Mononuclear cell (primary cell): Measurements from ENCODE around the gene MAMLD1. TPM values are rescaled to one million over a fixed set of nuclear protein-coding genes. Genes with fewer than 3 reads are reported as not detected.

Source experiments
- H3K27me3 ChIP-seq: 2 replicates; pipeline ENCODE4 v1.6.0; 2011; ENCODE audit warnings: low read length, control low read depth; ENCODE audit not compliant: insufficient read depth
- H3K4me1 ChIP-seq: 2 replicates; pipeline ENCODE4 v1.5.1; 2011; ENCODE audit warnings: mild to moderate bottlenecking, low read length, control low read depth; ENCODE audit not compliant: insufficient read depth
- H3K4me3 ChIP-seq: 2 replicates; pipeline ENCODE4 v1.5.1; 2011; ENCODE audit warnings: mild to moderate bottlenecking, low read length, moderate library complexity
- H3K9me3 ChIP-seq: 2 replicates; pipeline ENCODE4 v1.5.1; 2011; ENCODE audit warnings: low read depth, mild to moderate bottlenecking, control low read depth, low read length
- total RNA-seq: library from RNA; depleted of rRNA; stranded (reverse); fragments of >200 nt; gene quantifications from one replicate; pipeline ENCODE4 v1.2.3, GENCODE V29; 2012

MAMLD1 gene
- total RNA-seq: 0.10 TPM

DNA sequence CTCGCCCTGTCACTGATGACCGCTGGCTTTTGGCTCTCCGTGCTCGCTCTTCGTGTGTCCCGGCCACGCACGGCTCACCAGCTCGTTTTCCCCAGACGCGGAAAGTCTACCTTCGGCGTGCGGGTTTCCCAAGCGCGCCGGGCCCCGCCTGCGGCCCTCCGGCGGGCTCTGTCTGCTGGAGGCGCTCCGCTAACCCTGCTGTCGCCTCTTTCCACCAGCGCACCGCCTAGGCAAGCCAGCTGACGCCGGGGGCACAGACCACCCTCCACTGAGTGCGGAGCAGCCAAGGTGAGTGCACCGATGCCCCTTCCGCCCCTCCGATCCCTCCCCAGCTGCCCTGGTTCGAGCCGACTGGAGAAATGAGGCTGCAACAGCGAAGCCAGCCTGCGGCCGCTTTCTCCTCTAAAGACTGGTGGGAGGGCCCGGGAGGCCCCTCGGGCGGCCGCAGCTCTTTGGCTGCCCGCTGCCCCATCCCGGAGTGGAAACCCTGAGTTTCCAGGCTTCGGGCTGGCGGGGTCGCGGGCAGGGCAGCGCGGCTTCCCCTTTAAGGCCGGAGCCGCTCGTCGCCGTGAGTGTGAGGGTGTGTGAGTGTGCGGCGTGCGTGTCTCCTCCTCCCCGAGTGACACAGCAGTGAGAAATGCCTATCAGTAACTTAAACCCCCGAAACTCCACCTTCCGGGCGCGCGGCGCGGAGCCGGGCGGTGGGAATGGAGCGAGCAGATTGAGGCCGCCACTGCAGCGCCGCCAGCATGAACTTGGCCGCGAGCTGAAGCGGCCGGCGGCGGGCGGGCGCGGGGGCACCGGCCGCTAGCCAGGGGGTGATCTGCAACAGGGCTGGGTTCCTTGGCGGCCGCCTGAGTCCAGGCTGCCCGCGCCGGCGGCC lies at the start of gene MAMLD1:
MAMLD1 (plus strand) TSS at position 719 of the 883 bp plus-strand sequence. CDS start 82,200 bp downstream, outside the sequence.
- H3K4me1 ChIP-seq: peaks cover 35% of the 10 kb centered on the region
- H3K27me3 ChIP-seq: peaks cover 8% of the 10 kb centered on the region
- peak within 1 kb of the TSS; percentile 32 for H3K4me3 ChIP-seq
- H3K9me3 ChIP-seq: no peaks in the 10 kb centered on the region

GRCh38 chrX:150313514-150313913 lies 49.6 kb upstream of the MAMLD1 start:
- Histone ChIP-seq H3K9me3 (no peaks in the 10 kb centered on the region), H3K4me1 (no peaks in the 10 kb centered on the region), H3K27me3 (no peaks in the 10 kb centered on the region), H3K4me3 (no peak overlapping the region)

- Histone ChIP-seq H3K9me3 (no peaks in the 10 kb centered on the region), H3K4me3 (no peak overlapping the region), H3K27me3 (no peaks in the 10 kb centered on the region), H3K4me1 (no peaks in the 10 kb centered on the region)
Observed at GRCh38 chrX:150314186-150314585, 48.9 kb upstream of the MAMLD1 start.

DNA sequence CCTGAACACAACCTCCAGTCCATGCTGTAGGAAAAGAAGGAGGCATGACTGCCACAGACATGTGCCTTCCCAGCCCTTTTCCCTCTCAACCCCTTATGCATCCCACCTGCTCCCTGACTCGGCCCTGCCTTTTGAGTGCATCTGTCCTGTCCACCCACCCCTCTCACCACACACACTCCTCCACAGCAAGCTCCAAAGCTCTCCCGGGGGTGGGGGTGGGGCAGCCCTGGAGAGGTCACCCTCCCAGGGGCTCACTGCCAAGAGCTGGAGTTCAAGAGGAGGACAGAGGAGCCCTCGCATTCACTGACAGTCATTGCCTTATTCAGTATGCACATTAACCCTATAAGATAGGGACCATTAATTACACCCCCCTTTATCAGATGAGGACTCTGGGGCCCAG lies 46.6 kb upstream of the MAMLD1 start:
- no peaks in the 10 kb centered on the region for H3K27me3 ChIP-seq
- no peak overlapping the region for H3K4me3 ChIP-seq
- H3K4me1 ChIP-seq: no peaks in the 10 kb centered on the region
- H3K9me3 ChIP-seq: no peaks in the 10 kb centered on the region

DNA sequence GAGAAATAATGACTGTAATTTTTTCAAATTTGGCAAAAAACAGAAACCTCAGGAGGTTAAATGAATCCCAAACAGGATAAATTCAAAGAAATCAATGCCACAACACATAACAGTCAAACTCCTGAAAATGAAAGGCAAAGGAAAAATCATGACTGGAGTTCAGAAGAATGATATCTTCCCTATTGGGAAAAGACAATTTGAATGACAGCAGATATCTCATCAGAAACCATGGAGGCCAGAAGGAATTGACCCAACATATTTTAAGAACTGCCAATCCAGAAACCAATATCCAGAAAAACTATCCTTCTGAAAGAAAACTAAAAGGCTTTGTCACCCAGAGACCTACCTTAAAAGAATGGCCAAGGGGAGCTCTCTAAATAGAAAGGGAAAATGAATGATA lies 40.1 kb upstream of the MAMLD1 start:
- H3K27me3 ChIP-seq: no peaks in the 10 kb centered on the region
- H3K9me3 ChIP-seq: no peaks in the 10 kb centered on the region
- no peak overlapping the region for H3K4me3 ChIP-seq
- no peaks in the 10 kb centered on the region for H3K4me1 ChIP-seq

GRCh38 chrX:150324035-150324728 lies 38.9 kb upstream of the MAMLD1 start:
- Histone ChIP-seq H3K27me3 (no peaks in the 10 kb centered on the region), H3K9me3 (no peaks in the 10 kb centered on the region), H3K4me1 (no peaks in the 10 kb centered on the region), H3K4me3 (no peak overlapping the region)

DNA sequence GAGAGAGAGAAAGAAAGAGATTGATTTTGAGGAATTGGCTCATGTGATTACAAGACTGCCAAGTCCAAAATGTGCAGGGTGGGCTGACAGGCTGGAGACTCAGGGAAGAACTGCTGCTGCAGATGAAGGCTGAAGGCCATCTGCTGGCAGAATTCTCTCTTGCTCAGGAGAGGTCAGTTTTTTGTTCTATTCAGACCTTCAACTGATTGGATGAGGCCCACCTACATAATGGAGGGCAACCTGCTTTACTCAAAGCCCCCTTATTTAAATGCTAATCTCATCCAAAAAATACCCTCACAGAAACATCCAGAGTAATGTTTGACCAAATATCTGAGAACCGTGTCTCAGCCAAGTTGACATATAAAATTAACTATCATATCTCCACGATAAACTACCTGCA lies 38.2 kb upstream of the MAMLD1 start:
- Histone ChIP-seq H3K27me3 (no peaks in the 10 kb centered on the region), H3K4me3 (no peak overlapping the region), H3K9me3 (no peaks in the 10 kb centered on the region), H3K4me1 (no peaks in the 10 kb centered on the region)

- H3K4me3 ChIP-seq: no peak overlapping the region
- no peaks in the 10 kb centered on the region for H3K27me3 ChIP-seq
- H3K9me3 ChIP-seq: no peaks in the 10 kb centered on the region
- no peaks in the 10 kb centered on the region for H3K4me1 ChIP-seq
Observed at GRCh38 chrX:150326541-150327247, 36.4 kb upstream of the MAMLD1 start.

DNA sequence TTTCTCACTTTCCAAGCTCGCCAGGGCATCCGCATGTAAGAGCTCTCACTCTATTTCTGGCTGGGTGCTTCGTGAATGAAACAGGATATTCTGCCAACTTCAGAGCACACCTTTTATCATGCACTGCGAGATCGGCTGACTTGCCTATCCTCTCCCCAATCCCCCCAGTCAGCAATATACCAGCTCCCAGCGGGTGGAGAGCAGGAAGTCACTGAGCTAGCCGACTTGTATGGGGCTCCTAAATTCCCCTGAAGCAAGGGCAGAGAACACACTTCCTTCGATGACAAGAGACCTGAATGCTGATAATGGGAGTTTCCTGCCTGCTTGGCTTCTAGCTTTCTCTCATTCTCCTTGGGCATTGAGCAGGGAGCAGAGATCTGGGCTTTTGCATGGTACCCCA lies 33.8 kb upstream of the MAMLD1 start:
- Histone ChIP-seq H3K27me3 (no peaks in the 10 kb centered on the region), H3K4me3 (no peak overlapping the region), H3K4me1 (no peaks in the 10 kb centered on the region), H3K9me3 (no peaks in the 10 kb centered on the region)

- no peak overlapping the region for H3K4me3 ChIP-seq
- H3K4me1 ChIP-seq: no peaks in the 10 kb centered on the region
- H3K9me3 ChIP-seq: no peaks in the 10 kb centered on the region
- no peaks in the 10 kb centered on the region for H3K27me3 ChIP-seq
Observed at GRCh38 chrX:150329868-150330267, 33.2 kb upstream of the MAMLD1 start.

DNA sequence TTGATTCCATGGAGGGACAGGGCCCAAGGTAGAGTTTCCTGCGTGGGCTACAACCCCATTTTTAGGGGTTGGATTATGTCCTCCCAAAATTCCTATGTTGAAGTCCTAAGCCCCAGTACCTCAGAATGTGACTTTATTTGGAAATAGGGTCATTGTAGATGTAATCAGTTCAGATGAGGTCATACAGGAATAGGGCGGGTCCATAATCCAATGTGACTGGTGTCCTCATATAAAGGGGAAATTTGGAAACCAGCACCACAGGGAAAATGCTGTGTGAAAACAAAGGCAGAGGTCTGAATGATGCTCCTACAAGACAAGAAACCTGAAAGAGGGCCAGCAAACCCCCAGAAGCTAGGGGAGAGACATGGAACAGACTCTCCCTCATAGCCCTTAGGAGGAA lies 31.1 kb upstream of the MAMLD1 start:
- no peaks in the 10 kb centered on the region for H3K27me3 ChIP-seq
- H3K9me3 ChIP-seq: no peaks in the 10 kb centered on the region
- H3K4me3 ChIP-seq: no peak overlapping the region
- H3K4me1 ChIP-seq: no peaks in the 10 kb centered on the region

- Histone ChIP-seq H3K9me3 (no peaks in the 10 kb centered on the region), H3K4me1 (no peaks in the 10 kb centered on the region), H3K4me3 (no peak overlapping the region), H3K27me3 (no peaks in the 10 kb centered on the region)
Observed at GRCh38 chrX:150334100-150334499, 29.0 kb upstream of the MAMLD1 start.

DNA sequence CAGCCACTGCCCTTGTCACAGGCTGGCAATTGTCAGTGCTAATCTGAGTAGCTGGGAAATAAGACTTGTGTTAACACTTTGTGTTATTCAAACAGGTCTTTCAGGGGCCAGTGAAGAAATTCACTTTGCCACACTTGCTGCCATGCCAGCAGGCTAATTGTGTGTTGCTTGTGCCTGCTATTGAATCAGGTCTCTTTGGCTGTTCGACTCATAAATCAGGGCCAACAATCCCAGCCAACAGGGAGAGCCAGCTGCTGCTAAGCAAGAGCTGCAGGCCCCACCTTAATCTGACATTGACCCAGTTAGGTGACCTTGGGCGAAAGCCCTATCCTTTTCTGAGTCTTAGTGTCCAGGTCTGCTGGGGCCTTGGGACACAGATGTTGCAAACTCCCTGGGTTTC lies 28.1 kb upstream of the MAMLD1 start:
- no peaks in the 10 kb centered on the region for H3K4me1 ChIP-seq
- H3K4me3 ChIP-seq: no peak overlapping the region
- H3K9me3 ChIP-seq: no peaks in the 10 kb centered on the region
- no peaks in the 10 kb centered on the region for H3K27me3 ChIP-seq

GRCh38 chrX:150337026-150337425 lies 26.1 kb upstream of the MAMLD1 start:
- Histone ChIP-seq H3K9me3 (no peaks in the 10 kb centered on the region), H3K27me3 (no peaks in the 10 kb centered on the region)

DNA sequence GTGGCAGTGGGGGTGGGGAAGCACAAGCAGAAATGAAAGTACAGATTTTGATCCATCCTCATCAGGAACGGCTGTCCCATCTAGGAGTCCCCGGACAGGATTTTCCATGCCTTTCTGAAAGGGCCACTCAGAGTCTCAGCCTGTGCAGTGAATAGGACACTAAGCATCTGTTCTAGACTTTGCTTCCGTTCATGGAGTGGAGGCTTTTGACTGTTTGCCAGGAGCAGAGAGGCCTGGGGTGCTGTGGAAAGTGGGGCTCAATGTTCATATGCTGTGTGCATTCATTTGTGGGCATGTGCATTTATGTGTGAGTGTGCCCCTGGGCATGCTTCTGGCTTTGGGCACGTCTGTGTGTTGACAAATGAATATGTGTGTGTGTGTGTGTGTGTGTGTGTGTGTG lies 25.6 kb upstream of the MAMLD1 start:
- H3K27me3 ChIP-seq: no peaks in the 10 kb centered on the region
- no peaks in the 10 kb centered on the region for H3K4me1 ChIP-seq
- H3K4me3 ChIP-seq: no peak overlapping the region
- H3K9me3 ChIP-seq: no peaks in the 10 kb centered on the region

More at GRCh38 chrX:150337026-150337425, 26.1 kb upstream of the MAMLD1 start:
- Histone ChIP-seq H3K4me3 (no peak overlapping the region), H3K4me1 (no peaks in the 10 kb centered on the region)
